Suprapubic skin (tissue), 4 donors: ENCODE data around the gene SPIRE1.

Source experiments
- CTCF ChIP-seq, 2 donors: fragments of 200-600 bp in 1 of 2; fragments of 450-650 bp in 1 of 2; sonication (generic) in 1 of 2; IDR thresholded peaks; one replicate each; pipeline ENCODE4 v1.5.1; 2016 to 2019; ENCODE audit warnings: antibody characterized with exemption in 2 of 2, mild to moderate bottlenecking in 1 of 2, moderate library complexity in 1 of 2
- EP300 ChIP-seq: sonication (generic); formaldehyde crosslinking; IDR thresholded peaks from one replicate; pipeline ENCODE4 v1.6.1; 2017; ENCODE audit warnings: antibody characterized with exemption
- POLR2A ChIP-seq, 2 donors: fragments of 450-650 bp; IDR thresholded peaks; one replicate each; pipeline ENCODE4 v1.6.1; 2017; ENCODE audit warnings: antibody characterized with exemption in 2 of 2, mild to moderate bottlenecking in 2 of 2, moderate library complexity in 2 of 2
- POLR2AphosphoS5 ChIP-seq, 3 donors: sonication (generic); formaldehyde crosslinking; IDR thresholded peaks; one replicate each; pipeline ENCODE4 v1.6.1; 2017; ENCODE audit warnings: antibody characterized with exemption in 3 of 3

GRCh38 chr18:12559319-12559718 is 98.6 kb downstream of the SPIRE1 start:
- TF ChIP-seq POLR2AphosphoS5 (IDR thresholded peaks at IDR 0.05) (no peak), CTCF (IDR thresholded peaks at IDR 0.05) (no peak), POLR2A (IDR thresholded peaks at IDR 0.05) (no peak), EP300 (no peak)
